SK-N-SH (cell line): ENCODE results near the gene ARHGEF37. TPM values are rescaled to one million over a fixed set of nuclear protein-coding genes. Genes with fewer than 3 reads are reported as not detected.

Experiments used
- CTCF ChIA-PET: fragments of 300-600, 350-600 bp; formaldehyde crosslinking; extraction: SDS; loops from one replicate; lab custom pipeline; 2021; lab: Yijun Ruan, JAX
- POLR2A ChIA-PET: fragments of 350-600 bp; sonication (Branson Sonifier 250); formaldehyde crosslinking; extraction: SDS; loops from one replicate; lab custom pipeline; 2020; ENCODE audit warnings: antibody characterized with exemption, inconsistent platforms; lab: Yijun Ruan, JAX
- DNase-seq: peaks from one replicate; pipeline ENCODE4 v3.0.0; 2012
- H2AFZ ChIP-seq: fragments of 200-600 bp; sonication (generic); 2 replicates; pipeline ENCODE4 v1.8.1; 2016; ENCODE audit warnings: antibody characterized with exemption, mild to moderate bottlenecking, low read depth
- H3F3A ChIP-seq: fragments of 200-600 bp; sonication (generic); replicated peaks from 2 replicates; pipeline ENCODE3; 2016; ENCODE audit warnings: antibody characterized with exemption, mild to moderate bottlenecking; ENCODE audit not compliant: insufficient read depth
- H3K27ac ChIP-seq, 2 experiments: fragments of 200-500 bp in 1 of 2; fragments of 200-600 bp in 1 of 2; sonication (Bioruptor generic) in 1 of 2; sonication (generic), shearing (Covaris generic) in 1 of 2; 2 replicates each; pipeline versions ENCODE4 v1.5.1 to v1.6.1; 2014 to 2016; ENCODE audit warnings: low read depth in 2 of 2, inconsistent platforms in 1 of 2, low read length in 1 of 2, mild to moderate bottlenecking in 1 of 2, mixed read lengths in 1 of 2
- H3K27me3 ChIP-seq: fragments of 200-600 bp; sonication (generic), shearing (Covaris generic); 2 replicates; pipeline ENCODE4 v1.6.1; 2016; ENCODE audit warnings: mixed run types; ENCODE audit not compliant: insufficient read depth
- H3K36me3 ChIP-seq, 2 experiments: fragments of 200-500 bp in 1 of 2; fragments of 200-600 bp in 1 of 2; sonication (Bioruptor generic) in 1 of 2; sonication (generic) in 1 of 2; replicated peaks in 1 of 2; 2 replicates each; pipeline versions ENCODE3 to v1.5.1; 2014 to 2016; ENCODE audit warnings: low read length in 1 of 2, mild to moderate bottlenecking in 1 of 2; ENCODE audit not compliant: insufficient read depth in 2 of 2, control insufficient read depth in 1 of 2
- H3K4me1 ChIP-seq, 2 experiments: fragments of 200-500 bp in 1 of 2; fragments of 200-600 bp in 1 of 2; sonication (Bioruptor generic) in 1 of 2; sonication (generic), shearing (Covaris generic) in 1 of 2; 2 replicates each; pipeline versions ENCODE4 v1.5.1 to v1.6.1; 2014 to 2016; ENCODE audit warnings: low read depth in 1 of 2, low read length in 1 of 2, mixed run types in 1 of 2; ENCODE audit not compliant: insufficient read depth in 2 of 2, control insufficient read depth in 1 of 2
- H3K4me2 ChIP-seq: fragments of 200-600 bp; sonication (generic), shearing (Covaris generic); 2 replicates; pipeline ENCODE4 v1.6.1; 2017; ENCODE audit warnings: mixed run types
- H3K4me3 ChIP-seq, 2 experiments: fragments of 200-500 bp in 1 of 2; fragments of 200-600 bp in 1 of 2; sonication (Bioruptor generic) in 1 of 2; sonication (generic), shearing (Covaris generic) in 1 of 2; 2 replicates each; pipeline versions ENCODE4 v1.5.1 to v1.8.1; 2014 to 2016; ENCODE audit warnings: low read depth in 2 of 2, inconsistent platforms in 1 of 2, low read length in 1 of 2, mild to moderate bottlenecking in 1 of 2, mixed read lengths in 1 of 2, moderate library complexity in 1 of 2
- H3K79me2 ChIP-seq: fragments of 200-600 bp; sonication (generic); 2 replicates; pipeline ENCODE4 v1.8.1; 2017; ENCODE audit warnings: mild to moderate bottlenecking; ENCODE audit not compliant: insufficient read depth
- H3K9ac ChIP-seq: fragments of 200-600 bp; sonication (generic); 2 replicates; pipeline ENCODE4 v1.6.1; 2017; ENCODE audit warnings: mixed run types
- H3K9me2 ChIP-seq: fragments of 200-600 bp; sonication (generic); 2 replicates; pipeline ENCODE4 v1.6.1; 2017; ENCODE audit warnings: mixed run types
- H3K9me3 ChIP-seq: fragments of 200-600 bp; sonication (generic); 2 replicates; pipeline ENCODE4 v1.6.1; 2017; ENCODE audit warnings: mixed run types, mild to moderate bottlenecking, moderate library complexity
- H4K20me1 ChIP-seq: fragments of 200-600 bp; sonication (generic); 2 replicates; pipeline ENCODE4 v1.6.1; 2017; ENCODE audit warnings: mild to moderate bottlenecking, mixed run types; ENCODE audit not compliant: insufficient read depth
- CHD2 ChIP-seq: fragments of 150-350 bp; IDR thresholded peaks from 2 replicates; pipeline ENCODE4 v1.6.1; 2018; ENCODE audit warnings: low read length; ENCODE audit not compliant: partially characterized antibody
- EP300 ChIP-seq, 2 experiments: IDR thresholded peaks; 2 replicates each; pipeline versions ENCODE4 v1.4.0 to v1.6.1; 2012; ENCODE audit warnings: borderline replicate concordance in 1 of 2, low read depth in 1 of 2, low read length in 1 of 2
- FOSL2 ChIP-seq: IDR thresholded peaks from 2 replicates; pipeline ENCODE4 v1.4.0; 2012; ENCODE audit warnings: low read depth, mild to moderate bottlenecking, moderate library complexity, borderline replicate concordance
- GABPA ChIP-seq: IDR thresholded peaks from 2 replicates; pipeline ENCODE4 v1.4.0; 2012; ENCODE audit warnings: low read depth, mild to moderate bottlenecking
- GATA2 ChIP-seq: sonication (generic); formaldehyde crosslinking; IDR thresholded peaks from 2 replicates; pipeline ENCODE4 v1.5.0; 2020; ENCODE audit warnings: mild to moderate bottlenecking, missing genetic modification reagents
- IRF3 ChIP-seq: fragments of 150-350 bp; IDR thresholded peaks from 2 replicates; pipeline ENCODE4 v1.6.1; 2016; ENCODE audit warnings: mild to moderate bottlenecking, low read depth, low read length
- POLR2AphosphoS5 ChIP-seq: IDR thresholded peaks from 2 replicates; pipeline ENCODE4 v1.6.1; 2012; ENCODE audit warnings: low read depth, low read length
- RCOR1 ChIP-seq: fragments of 150-350 bp; IDR thresholded peaks from 2 replicates; pipeline ENCODE4 v1.6.1; 2017; ENCODE audit warnings: antibody characterized with exemption, low read length
- RXRA ChIP-seq: IDR thresholded peaks from 2 replicates; pipeline ENCODE4 v1.4.0; 2012; ENCODE audit warnings: low read depth, mild to moderate bottlenecking, borderline replicate concordance
- SIN3A ChIP-seq: IDR thresholded peaks from 2 replicates; pipeline ENCODE4 v1.6.1; 2012; ENCODE audit warnings: low read depth, mild to moderate bottlenecking, low read length, moderate library complexity, borderline replicate concordance
- TEAD4 ChIP-seq: IDR thresholded peaks from 2 replicates; pipeline ENCODE4 v1.4.0; 2012; ENCODE audit warnings: mild to moderate bottlenecking, borderline replicate concordance; ENCODE audit not compliant: insufficient read depth
- WGBS: methylation state at CpG from one replicate; pipeline ENCODE4 v1.1.6; 2017; ENCODE audit warnings: low lambda C conversion rate; 5-methylcytosine and 5-hydroxymethylcytosine counted together
- polyA plus RNA-seq, 3 experiments: library from polyadenylated mRNA; depleted of rRNA; stranded (reverse); fragments of >200 nt; gene quantifications; 2 replicates each; pipeline ENCODE4 v1.2.3, GENCODE V29; 2012
- TF ChIP-seq, protein P1 (sequence below): IDR thresholded peaks from 2 replicates; pipeline ENCODE4 v1.4.0; 2012; ENCODE audit warnings: low read depth
- TF ChIP-seq, protein P2 (sequence below): IDR thresholded peaks from 2 replicates; pipeline ENCODE4; 2012

Gene ARHGEF37
- polyA plus RNA-seq, 1 of the 3 experiments (the other 2 are of a cell fraction), result 0.94 TPM

GRCh38 chr5:149639737-149640136 is 58.4 kb downstream of the ARHGEF37 start:
- ChIA-PET POLR2A (no interaction called here), CTCF (interaction anchor here (0.8 to 22.1 kb wide), 6 partner anchors 9 to 352 kb away, joined by 3 to 730 read pairs (median 6); no protein-coding TSS in a partner anchor)
- H3K9ac ChIP-seq, result no peak overlapping the region

DNA sequence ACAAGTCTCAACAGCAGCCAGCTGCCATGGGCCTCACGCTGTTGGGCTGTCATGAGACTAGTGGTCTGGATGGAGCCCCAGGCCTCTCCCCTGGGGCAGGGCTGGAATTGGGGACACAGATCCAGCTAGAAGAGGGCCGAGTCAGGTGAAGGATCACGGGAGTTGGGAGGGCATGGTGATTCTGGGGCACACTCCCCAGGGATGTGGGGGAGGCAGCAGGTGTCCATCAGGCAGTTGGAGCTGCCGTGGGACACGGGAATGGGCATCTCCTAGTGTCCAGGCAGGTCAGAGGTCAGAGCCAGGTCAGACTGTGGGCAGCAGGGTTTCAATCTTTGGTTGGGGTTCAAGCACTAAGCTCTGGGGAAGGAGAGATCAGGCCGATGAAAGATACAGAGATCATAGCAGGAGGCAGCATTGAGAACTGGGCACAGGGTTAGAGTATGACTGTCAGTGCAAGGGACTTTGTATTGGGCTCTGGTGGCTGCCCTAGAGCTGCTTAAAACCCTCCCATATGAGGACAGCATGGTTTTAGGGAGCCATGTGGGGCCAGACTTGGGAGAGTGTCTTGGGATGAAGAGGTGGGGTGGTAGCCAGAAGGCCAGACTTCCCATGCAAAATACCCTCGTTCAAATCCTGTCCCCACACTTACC is 59.2 kb downstream of the ARHGEF37 start:
- Histone ChIP-seq H3K9me3 (no peaks in the 10 kb centered on the region), H3K79me2 (no peaks in the 10 kb centered on the region), H3K4me3 (no peak overlapping the region), H3K27me3 (no peaks in the 10 kb centered on the region), H3K27ac (no peak overlapping the region; a peak in 1 of 4 replicates), H2AFZ (no peak overlapping the region), H3K9ac (no peak overlapping the region), H3K9me2 (no peaks in the 10 kb centered on the region), H4K20me1 (no peaks in the 10 kb centered on the region), H3F3A (no peaks in the 10 kb centered on the region), H3K4me1 (peaks cover 0 to 12% of the 10 kb centered on the region in 2 experiments; a peak in 1 of 4 replicates), H3K4me2 (no peak overlapping the region), H3K36me3 (no peaks in the 10 kb centered on the region)
- no peak for TF ChIP-seq CHD2
- no peak for TF ChIP-seq RCOR1
- CTCF ChIA-PET, result interaction anchor here (0.7 to 22.1 kb wide), 9 partner anchors 9 to 351 kb away, joined by 3 to 730 read pairs (median 5); no protein-coding TSS in a partner anchor
- POLR2A ChIA-PET, result no interaction called here
- no peak for DNase-seq
- WGBS, result 75% methylated on average over 7 of the region's 7 CpGs

More at GRCh38 chr5:149639737-149640136, 58.4 kb downstream of the ARHGEF37 start:
- DNase-seq, result peak; percentile 33
- Histone ChIP-seq H3K9me2 (no peaks in the 10 kb centered on the region), H4K20me1 (no peaks in the 10 kb centered on the region), H3K9me3 (no peaks in the 10 kb centered on the region), H3K27me3 (no peaks in the 10 kb centered on the region), H3K27ac (no peak overlapping the region; a peak in 1 of 4 replicates), H2AFZ (no peak overlapping the region), H3K79me2 (no peaks in the 10 kb centered on the region), H3K36me3 (no peaks in the 10 kb centered on the region), H3K4me2 (no peak overlapping the region), H3F3A (no peaks in the 10 kb centered on the region), H3K4me1 (peaks cover 0 to 12% of the 10 kb centered on the region in 2 experiments; a peak in 1 of 4 replicates), H3K4me3 (no peak overlapping the region)
- TF ChIP-seq GATA2 (CRISPR knock-in tag) (no peak), CHD2 (peak; percentile 37)

DNA sequence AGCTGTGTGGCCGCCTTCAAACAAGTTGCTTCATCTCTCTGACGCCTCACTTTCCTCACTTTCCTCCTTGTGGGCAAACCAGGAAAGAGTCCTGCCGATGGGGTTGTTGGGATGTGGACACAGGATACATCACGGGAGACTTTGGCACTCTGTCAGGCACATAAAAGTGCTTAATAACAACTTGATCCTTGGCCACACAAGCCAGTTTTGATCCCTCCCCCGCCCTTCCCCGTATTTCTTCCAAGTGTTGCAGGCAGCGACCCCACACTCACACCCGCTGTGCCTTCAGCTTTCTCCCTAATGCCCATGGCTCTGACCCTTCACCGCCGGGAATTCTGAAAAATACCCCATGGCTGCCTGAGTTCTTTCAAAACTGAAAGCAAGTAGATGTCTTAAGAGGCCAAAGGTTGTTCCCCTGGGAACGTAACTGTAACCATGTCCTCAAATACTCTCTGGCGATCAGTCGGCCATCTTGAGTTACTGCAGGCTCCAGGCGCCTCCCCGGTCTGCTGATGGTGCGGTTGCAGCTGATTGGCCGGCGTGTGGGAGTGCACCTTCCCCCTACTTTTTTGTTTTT is 59.8 kb downstream of the ARHGEF37 start:
- ChIA-PET POLR2A (no interaction called here), CTCF (interaction anchor here (0.9 to 22.1 kb wide), 7 partner anchors 12 to 350 kb away, joined by 3 to 730 read pairs (median 5); no protein-coding TSS in a partner anchor)
- WGBS, result 90% methylated on average over 18 of the region's 18 CpGs
- no peaks in the 10 kb centered on the region for H3K9me3 ChIP-seq
- no peak overlapping the region for H3K4me2 ChIP-seq
- no peaks in the 10 kb centered on the region for H4K20me1 ChIP-seq
- H3K36me3 ChIP-seq, result no peaks in the 10 kb centered on the region
- no peaks in the 10 kb centered on the region for H3K27me3 ChIP-seq
- H3K79me2 ChIP-seq, result no peaks in the 10 kb centered on the region
- H2AFZ ChIP-seq, result no peak overlapping the region
- H3K4me1 ChIP-seq, result peaks cover 0 to 12% of the 10 kb centered on the region in 2 experiments; a peak in 1 of 4 replicates
- H3K9ac ChIP-seq, result no peak overlapping the region
- no peaks in the 10 kb centered on the region for H3K9me2 ChIP-seq
- DNase-seq, result no peak
- no peak overlapping the region for H3K27ac ChIP-seq
- H3K4me3 ChIP-seq, result no peak overlapping the region
- H3F3A ChIP-seq, result no peaks in the 10 kb centered on the region
- TF ChIP-seq, protein P1, sequence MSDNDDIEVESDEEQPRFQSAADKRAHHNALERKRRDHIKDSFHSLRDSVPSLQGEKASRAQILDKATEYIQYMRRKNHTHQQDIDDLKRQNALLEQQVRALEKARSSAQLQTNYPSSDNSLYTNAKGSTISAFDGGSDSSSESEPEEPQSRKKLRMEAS, result no peak
- TF ChIP-seq TEAD4 (no peak), RXRA (no peak), GABPA (no peak), FOSL2 (no peak), EP300 (IDR thresholded peaks at IDR 0.05; ENCODE audit: borderline replicate concordance in 1 of 2, low read depth in 1 of 2, low read length in 1 of 2) (no peak), RCOR1 (no peak), CHD2 (no peak), POLR2AphosphoS5 (no peak), IRF3 (no peak), GATA2 (CRISPR knock-in tag) (no peak), SIN3A (no peak)
- TF ChIP-seq, protein P2, sequence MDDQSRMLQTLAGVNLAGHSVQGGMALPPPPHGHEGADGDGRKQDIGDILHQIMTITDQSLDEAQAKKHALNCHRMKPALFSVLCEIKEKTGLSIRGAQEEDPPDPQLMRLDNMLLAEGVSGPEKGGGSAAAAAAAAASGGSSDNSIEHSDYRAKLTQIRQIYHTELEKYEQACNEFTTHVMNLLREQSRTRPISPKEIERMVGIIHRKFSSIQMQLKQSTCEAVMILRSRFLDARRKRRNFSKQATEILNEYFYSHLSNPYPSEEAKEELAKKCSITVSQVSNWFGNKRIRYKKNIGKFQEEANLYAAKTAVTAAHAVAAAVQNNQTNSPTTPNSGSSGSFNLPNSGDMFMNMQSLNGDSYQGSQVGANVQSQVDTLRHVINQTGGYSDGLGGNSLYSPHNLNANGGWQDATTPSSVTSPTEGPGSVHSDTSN, result no peak
